Adipose tissue (tissue), 3 donors: ENCODE results near the gene DLX3. TPM values are rescaled to one million over a fixed set of nuclear protein-coding genes. Genes with fewer than 3 reads are reported as not detected.

Source experiments
- H3K27ac ChIP-seq: one replicate; pipeline ENCODE4 v1.5.1; 2013; ENCODE audit warnings: low read depth, low read length
- WGBS, 3 donors: extraction: QIAGEN DNeasy Blood & Tissue Kit; methylation state at CpG; one replicate each; pipeline ENCODE4 v1.1.7; 2013; 5-methylcytosine and 5-hydroxymethylcytosine counted together
- polyA plus RNA-seq, 3 donors: library from polyadenylated mRNA; stranded (reverse); fragments of 200-250 nt; gene quantifications; one replicate each; pipeline ENCODE4 v1.2.3, GENCODE V29; 2013
- donor health status: healthy with polysubstance abuse.
- donor health status: Bipolar disorder and iron deficiency.
- donor health status: healthy.

DLX3 gene
- polyA plus RNA-seq, 3 donors, result 0.10 to 0.79 (median 0.17) TPM

GRCh38 chr17:49967621-49968404 lies 27.2 kb downstream of the DLX3 start:
- 22 to 26% (median 26%) methylated on average over 10 of the region's 10 CpGs for whole genome bisulfite sequencing, 3 donors
- no peak overlapping the region for H3K27ac ChIP-seq

GRCh38 chr17:49967205-49967604 lies 27.8 kb downstream of the DLX3 start:
- WGBS, 3 donors, result 26 to 39% (median 29%) methylated on average over 3 of the region's 3 CpGs
- no peak overlapping the region for H3K27ac ChIP-seq

GRCh38 chr17:49966767-49967166 lies 28.3 kb downstream of the DLX3 start:
- no peak overlapping the region for H3K27ac ChIP-seq
- 36 to 47% (median 38%) methylated on average over 3 of the region's 3 CpGs for WGBS, 3 donors

GRCh38 chr17:49965524-49965909 lies 29.5 kb downstream of the DLX3 start:
- no peak overlapping the region for H3K27ac ChIP-seq
- 7 to 10% (median 7%) methylated on average over 16 of the region's 16 CpGs for WGBS, 3 donors

GRCh38 chr17:49964769-49965523 lies 30.1 kb downstream of the DLX3 start:
- 6 to 8% (median 8%) methylated on average over 50 to 52 of the region's 52 CpGs for WGBS, 3 donors
- H3K27ac ChIP-seq, result no peak overlapping the region

GRCh38 chr17:49964303-49964768 lies 30.7 kb downstream of the DLX3 start:
- H3K27ac ChIP-seq, result no peak overlapping the region
- WGBS, 3 donors, result 7 to 14% (median 12%) methylated on average over 18 of the region's 18 CpGs

- no peak overlapping the region for H3K27ac ChIP-seq
- WGBS, 3 donors, result 5 to 7% (median 6%) methylated on average over 52 of the region's 52 CpGs
These were observed 31.3 kb downstream of the DLX3 start for GRCh38 chr17:49963626-49964302.

- H3K27ac ChIP-seq, result no peak overlapping the region
- WGBS, 3 donors, result 22 to 30% (median 23%) methylated on average over 4 of the region's 4 CpGs
These were observed 31.8 kb downstream of the DLX3 start for GRCh38 chr17:49963309-49963625.

GRCh38 chr17:49962599-49963308 lies 32.3 kb downstream of the DLX3 start:
- WGBS, 3 donors, result 8 to 13% (median 11%) methylated on average over 9 to 11 of the region's 11 CpGs
- no peak overlapping the region for H3K27ac ChIP-seq

GRCh38 chr17:49959183-49959935 lies 35.7 kb downstream of the DLX3 start:
- no peak overlapping the region for H3K27ac ChIP-seq
- WGBS, 3 donors, result 69 to 73% (median 70%) methylated on average over 8 of the region's 8 CpGs

- WGBS, 3 donors, result 92 to 93% (median 93%) methylated on average over 4 of the region's 4 CpGs
- H3K27ac ChIP-seq, result no peak overlapping the region
These were observed 36.3 kb downstream of the DLX3 start for GRCh38 chr17:49958723-49959122.

- H3K27ac ChIP-seq, result no peak overlapping the region
- 87 to 92% (median 91%) methylated on average over 3 of the region's 3 CpGs for WGBS, 3 donors
These were observed 37.7 kb downstream of the DLX3 start for GRCh38 chr17:49957350-49957749.

GRCh38 chr17:49956780-49957179 lies 38.2 kb downstream of the DLX3 start:
- 48 to 61% (median 59%) methylated on average over 4 of the region's 4 CpGs for WGBS, 3 donors
- H3K27ac ChIP-seq, result no peak overlapping the region

- 65 to 100% (median 79%) methylated on average over 1 of the region's 1 CpG for WGBS, 3 donors
- H3K27ac ChIP-seq, result no peak overlapping the region
These were observed 39.9 kb downstream of the DLX3 start for GRCh38 chr17:49955157-49955556.

GRCh38 chr17:49952912-49953497 lies 42.0 kb downstream of the DLX3 start:
- no peak overlapping the region for H3K27ac ChIP-seq
- 74 to 77% (median 75%) methylated on average over 8 of the region's 8 CpGs for WGBS, 3 donors

GRCh38 chr17:49952209-49952911 lies 42.7 kb downstream of the DLX3 start:
- H3K27ac ChIP-seq, result no peak overlapping the region
- WGBS, 3 donors, result 35 to 48% (median 42%) methylated on average over 7 of the region's 7 CpGs
